ENCODE measurements around the gene LILRB2. TPM values are rescaled to one million over a fixed set of nuclear protein-coding genes. Genes with fewer than 3 reads are reported as not detected.

The LILRB2 gene
- total RNA-seq, 4 donors from 2014 or later: 0.93 to 5.0 (median 1.9) TPM

DNA sequence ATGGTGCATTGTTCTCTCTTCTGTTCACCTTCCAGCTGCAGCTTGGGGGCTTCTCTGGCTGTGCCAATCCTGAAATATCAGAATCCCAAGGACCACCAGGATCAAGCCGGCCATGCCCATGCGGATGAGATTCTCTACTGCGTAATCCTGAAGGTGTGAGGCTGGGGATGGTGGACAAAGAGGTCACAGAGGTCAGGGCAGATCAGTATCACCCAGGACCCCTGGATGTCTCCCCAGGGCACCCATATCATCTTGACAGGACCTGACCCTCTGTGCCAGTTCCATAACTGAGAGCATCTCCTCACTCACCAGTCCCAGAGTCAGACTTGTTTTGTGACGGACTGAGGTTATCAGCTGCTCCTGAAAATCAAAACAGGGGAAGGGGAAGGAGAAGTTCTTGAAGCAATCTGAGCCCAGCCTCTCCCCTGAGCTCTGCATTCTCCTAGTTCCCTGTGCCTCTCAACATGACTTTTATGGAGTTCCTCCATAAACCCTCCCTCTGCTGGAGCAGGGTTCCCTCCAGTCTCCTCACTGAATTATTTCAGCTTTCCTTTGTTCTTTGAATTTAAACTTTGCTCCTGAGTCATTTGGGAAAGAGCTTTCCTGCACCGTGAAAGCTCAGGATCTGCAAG, 26.6 kb upstream of the LILRB2 start:
- Histone ChIP-seq H3K4me1 (no peaks in the 10 kb centered on the region), H3K4me3 (no peak overlapping the region), H3K36me3 (no peaks in the 10 kb centered on the region), H3K27me3 (peaks cover 58% of the 10 kb centered on the region), H3K27ac (no peak overlapping the region), H3K9me3 (no peaks in the 10 kb centered on the region)
- 50 to 82% methylated on average over 1 of the region's 5 CpGs for WGBS, 2 donors (ENCODE audit: low coverage in 1 of 2)
- TF ChIP-seq EP300 (IDR thresholded peaks at IDR 0.05): no peak
- TF ChIP-seq POLR2AphosphoS5 (IDR thresholded peaks at IDR 0.05): no peak
- TF ChIP-seq POLR2A (IDR thresholded peaks at IDR 0.05): no peak
- TF ChIP-seq, protein P1, sequence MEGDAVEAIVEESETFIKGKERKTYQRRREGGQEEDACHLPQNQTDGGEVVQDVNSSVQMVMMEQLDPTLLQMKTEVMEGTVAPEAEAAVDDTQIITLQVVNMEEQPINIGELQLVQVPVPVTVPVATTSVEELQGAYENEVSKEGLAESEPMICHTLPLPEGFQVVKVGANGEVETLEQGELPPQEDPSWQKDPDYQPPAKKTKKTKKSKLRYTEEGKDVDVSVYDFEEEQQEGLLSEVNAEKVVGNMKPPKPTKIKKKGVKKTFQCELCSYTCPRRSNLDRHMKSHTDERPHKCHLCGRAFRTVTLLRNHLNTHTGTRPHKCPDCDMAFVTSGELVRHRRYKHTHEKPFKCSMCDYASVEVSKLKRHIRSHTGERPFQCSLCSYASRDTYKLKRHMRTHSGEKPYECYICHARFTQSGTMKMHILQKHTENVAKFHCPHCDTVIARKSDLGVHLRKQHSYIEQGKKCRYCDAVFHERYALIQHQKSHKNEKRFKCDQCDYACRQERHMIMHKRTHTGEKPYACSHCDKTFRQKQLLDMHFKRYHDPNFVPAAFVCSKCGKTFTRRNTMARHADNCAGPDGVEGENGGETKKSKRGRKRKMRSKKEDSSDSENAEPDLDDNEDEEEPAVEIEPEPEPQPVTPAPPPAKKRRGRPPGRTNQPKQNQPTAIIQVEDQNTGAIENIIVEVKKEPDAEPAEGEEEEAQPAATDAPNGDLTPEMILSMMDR (IDR thresholded peaks at IDR 0.05): no peak
- ATAC-seq: no peak

- Histone ChIP-seq H3K4me3 (no peak overlapping the region), H3K9me3 (no peaks in the 10 kb centered on the region), H3K27me3 (peaks cover 44% of the 10 kb centered on the region), H3K4me1 (no peaks in the 10 kb centered on the region), H3K27ac (no peak overlapping the region), H3K36me3 (no peaks in the 10 kb centered on the region)
- WGBS, 2 donors (ENCODE audit: low coverage in 1 of 2): no CpG with 5 or more reads among the region's 1 CpG
- ATAC-seq: no peak
- TF ChIP-seq, protein P1 (IDR thresholded peaks at IDR 0.05): no peak
- TF ChIP-seq EP300 (IDR thresholded peaks at IDR 0.05) (no peak), POLR2AphosphoS5 (IDR thresholded peaks at IDR 0.05) (no peak), POLR2A (IDR thresholded peaks at IDR 0.05) (no peak)
Measured at GRCh38 chr19:54305141-54305540, 24.2 kb upstream of the LILRB2 start.

DNA sequence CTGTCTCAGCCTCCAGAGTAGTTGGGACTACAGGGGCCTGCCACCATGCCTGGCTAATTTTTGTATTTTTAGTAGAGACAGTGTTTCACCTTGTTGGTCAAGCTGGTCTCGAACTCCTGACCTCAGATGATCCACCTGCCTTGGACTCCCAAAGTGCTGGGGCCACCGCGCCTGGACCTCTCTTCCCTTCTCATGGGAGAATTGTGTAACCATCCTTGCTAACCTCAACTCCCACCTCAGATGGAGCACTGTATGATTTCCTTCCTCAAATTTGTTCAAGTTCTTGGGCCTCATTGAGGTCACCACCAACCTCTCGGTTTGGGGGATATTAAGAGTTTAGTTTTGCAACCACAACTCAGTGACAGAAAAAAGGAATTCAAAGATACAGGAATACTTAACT, 21.3 kb upstream of the LILRB2 start:
- no peak overlapping the region for H3K4me3 ChIP-seq
- ATAC-seq: no peak
- H3K27me3 ChIP-seq: peaks cover 55% of the 10 kb centered on the region
- WGBS, 2 donors (ENCODE audit: low coverage in 1 of 2): 60 to 68% methylated on average over 1 to 4 of the region's 4 CpGs
- no peaks in the 10 kb centered on the region for H3K9me3 ChIP-seq
- TF ChIP-seq POLR2AphosphoS5 (IDR thresholded peaks at IDR 0.05): no peak
- no peak for TF ChIP-seq POLR2A (IDR thresholded peaks at IDR 0.05)
- TF ChIP-seq, protein P1 (IDR thresholded peaks at IDR 0.05): no peak
- no peak for TF ChIP-seq EP300 (IDR thresholded peaks at IDR 0.05)
- no peak overlapping the region for H3K27ac ChIP-seq
- H3K36me3 ChIP-seq: no peaks in the 10 kb centered on the region
- H3K4me1 ChIP-seq: no peaks in the 10 kb centered on the region

DNA sequence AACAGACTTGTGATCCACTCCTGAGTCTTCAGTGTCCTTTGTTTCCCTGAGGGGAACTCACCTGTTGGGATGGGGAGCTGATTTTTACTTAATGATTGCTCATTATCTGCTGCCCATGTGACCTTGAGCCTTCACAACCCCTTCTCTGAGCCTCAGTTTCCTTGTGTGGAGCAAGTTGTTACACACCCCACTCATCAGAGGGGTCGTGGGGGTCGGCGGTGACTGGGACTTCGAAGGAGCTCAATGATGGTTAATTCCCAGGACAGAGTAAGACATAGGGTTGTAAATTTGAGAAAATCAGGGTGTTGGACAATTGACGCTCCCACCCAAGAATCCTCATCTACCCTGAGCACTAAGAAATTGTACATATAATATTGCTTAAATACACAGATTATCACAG, 18.6 kb upstream of the LILRB2 start:
- no peaks in the 10 kb centered on the region for H3K36me3 ChIP-seq
- WGBS, 2 donors (ENCODE audit: low coverage in 1 of 2): 93 to 100% methylated on average over 1 to 5 of the region's 5 CpGs
- no peak overlapping the region for H3K27ac ChIP-seq
- peaks cover 45% of the 10 kb centered on the region for H3K27me3 ChIP-seq
- no peak overlapping the region for H3K4me3 ChIP-seq
- H3K4me1 ChIP-seq: no peaks in the 10 kb centered on the region
- no peak for TF ChIP-seq POLR2A (IDR thresholded peaks at IDR 0.05)
- TF ChIP-seq, protein P1 (IDR thresholded peaks at IDR 0.05): no peak
- no peak for TF ChIP-seq EP300 (IDR thresholded peaks at IDR 0.05)
- TF ChIP-seq POLR2AphosphoS5 (IDR thresholded peaks at IDR 0.05): no peak
- H3K9me3 ChIP-seq: peaks cover 0 to 1% (median 0%) of the 10 kb centered on the region in 3 donors
- ATAC-seq: no peak

- Histone ChIP-seq H3K27ac (no peak overlapping the region), H3K9me3 (peaks cover 0 to 5% (median 0%) of the 10 kb centered on the region in 3 donors), H3K4me3 (no peak overlapping the region), H3K36me3 (no peaks in the 10 kb centered on the region), H3K27me3 (peaks cover 49% of the 10 kb centered on the region), H3K4me1 (no peaks in the 10 kb centered on the region)
- 56 to 92% methylated on average over 2 to 3 of the region's 7 CpGs for WGBS, 2 donors (ENCODE audit: low coverage in 1 of 2)
- no peak for ATAC-seq
- no peak for TF ChIP-seq EP300 (IDR thresholded peaks at IDR 0.05)
- TF ChIP-seq POLR2A (IDR thresholded peaks at IDR 0.05): no peak
- no peak for TF ChIP-seq POLR2AphosphoS5 (IDR thresholded peaks at IDR 0.05)
- TF ChIP-seq, protein P1 (IDR thresholded peaks at IDR 0.05): no peak
Measured at GRCh38 chr19:54299126-54299498, 18.2 kb upstream of the LILRB2 start.

All from gastroesophageal sphincter (tissue), 4 donors.